MG63 (cell line): ENCODE measurements around the gene NKAIN2. TPM values are rescaled to one million over a fixed set of nuclear protein-coding genes. Genes with fewer than 3 reads are reported as not detected.

Experiments
- DNase-seq: peaks from one replicate; pipeline ENCODE4 v3.0.0-alpha.2; 2020
- H3K27me3 ChIP-seq: fragments of 250-450 bp; sonication (Bioruptor Pico); 2 replicates; pipeline ENCODE4 v1.5.1; 2020; ENCODE audit warnings: mild to moderate bottlenecking, moderate library complexity
- H3K36me3 ChIP-seq: fragments of 250-450 bp; sonication (Bioruptor Pico); 2 replicates; pipeline ENCODE4 v1.5.1; 2020; ENCODE audit warnings: mild to moderate bottlenecking, moderate library complexity
- H3K4me3 ChIP-seq: fragments of 250-450 bp; sonication (Bioruptor Pico); 2 replicates; pipeline ENCODE4 v1.5.1; 2020; ENCODE audit warnings: mild to moderate bottlenecking, moderate library complexity
- H3K9me3 ChIP-seq: fragments of 250-450 bp; sonication (Bioruptor Pico); 2 replicates; pipeline ENCODE4 v1.5.1; 2020; ENCODE audit warnings: mild to moderate bottlenecking, moderate library complexity
- total RNA-seq: library from RNA; depleted of rRNA; stranded (reverse); fragments of >200 nt; shearing (Covaris generic); gene quantifications from 2 replicates; pipeline ENCODE4 v1.2.3, GENCODE V29; 2014; ENCODE audit warnings: low replicate concordance; rRNA removed

NKAIN2 gene
- total RNA-seq: not detected in 2 replicates

- Histone ChIP-seq H3K9me3 (no peaks in the 10 kb centered on the region), H3K4me3 (peak within 1 kb of the TSS; percentile 30), H3K36me3 (no peaks in the 10 kb centered on the region), H3K27me3 (peaks cover 41% of the 10 kb centered on the region)
- DNase-seq: no peak
Measured at GRCh38 chr6:123803504-123804013, at the start of gene NKAIN2. TSS of gene NKAIN2 (plus strand) at chr6:123803865.

- no peak overlapping the region for H3K4me3 ChIP-seq
- no peaks in the 10 kb centered on the region for H3K9me3 ChIP-seq
- no peak for DNase-seq
- no peaks in the 10 kb centered on the region for H3K36me3 ChIP-seq
- no peaks in the 10 kb centered on the region for H3K27me3 ChIP-seq
Measured at GRCh38 chr6:123759472-123759871, 44.2 kb upstream of the NKAIN2 start.

- no peaks in the 10 kb centered on the region for H3K9me3 ChIP-seq
- H3K27me3 ChIP-seq: no peaks in the 10 kb centered on the region
- H3K4me3 ChIP-seq: no peak overlapping the region
- DNase-seq: no peak
- no peaks in the 10 kb centered on the region for H3K36me3 ChIP-seq
Measured at GRCh38 chr6:123763904-123764303, 39.8 kb upstream of the NKAIN2 start.

- Histone ChIP-seq H3K9me3 (no peaks in the 10 kb centered on the region), H3K27me3 (no peaks in the 10 kb centered on the region), H3K4me3 (no peak overlapping the region), H3K36me3 (no peaks in the 10 kb centered on the region)
- DNase-seq: no peak
Measured at GRCh38 chr6:123764722-123765121, 38.9 kb upstream of the NKAIN2 start.

GRCh38 chr6:123768921-123769320, 34.7 kb upstream of the NKAIN2 start:
- DNase-seq: no peak
- no peak overlapping the region for H3K4me3 ChIP-seq
- H3K9me3 ChIP-seq: no peaks in the 10 kb centered on the region
- H3K27me3 ChIP-seq: no peaks in the 10 kb centered on the region
- no peaks in the 10 kb centered on the region for H3K36me3 ChIP-seq

GRCh38 chr6:123769431-123769830, 34.2 kb upstream of the NKAIN2 start:
- Histone ChIP-seq H3K4me3 (no peak overlapping the region), H3K9me3 (no peaks in the 10 kb centered on the region), H3K36me3 (no peaks in the 10 kb centered on the region), H3K27me3 (no peaks in the 10 kb centered on the region)
- DNase-seq: no peak

GRCh38 chr6:123770247-123770949, 33.3 kb upstream of the NKAIN2 start:
- no peaks in the 10 kb centered on the region for H3K27me3 ChIP-seq
- DNase-seq: no peak
- no peaks in the 10 kb centered on the region for H3K9me3 ChIP-seq
- H3K4me3 ChIP-seq: no peak overlapping the region
- H3K36me3 ChIP-seq: no peaks in the 10 kb centered on the region

GRCh38 chr6:123771126-123771525, 32.5 kb upstream of the NKAIN2 start:
- H3K36me3 ChIP-seq: no peaks in the 10 kb centered on the region
- H3K27me3 ChIP-seq: no peaks in the 10 kb centered on the region
- no peaks in the 10 kb centered on the region for H3K9me3 ChIP-seq
- H3K4me3 ChIP-seq: no peak overlapping the region
- no peak for DNase-seq

- H3K27me3 ChIP-seq: no peaks in the 10 kb centered on the region
- H3K4me3 ChIP-seq: no peak overlapping the region
- H3K9me3 ChIP-seq: no peaks in the 10 kb centered on the region
- H3K36me3 ChIP-seq: no peaks in the 10 kb centered on the region
- DNase-seq: no peak
Measured at GRCh38 chr6:123777563-123777962, 26.1 kb upstream of the NKAIN2 start.

GRCh38 chr6:123780021-123780420, 23.6 kb upstream of the NKAIN2 start:
- no peaks in the 10 kb centered on the region for H3K36me3 ChIP-seq
- H3K27me3 ChIP-seq: no peaks in the 10 kb centered on the region
- H3K4me3 ChIP-seq: no peak overlapping the region
- DNase-seq: no peak
- no peaks in the 10 kb centered on the region for H3K9me3 ChIP-seq

GRCh38 chr6:123784330-123784729, 19.3 kb upstream of the NKAIN2 start:
- no peak for DNase-seq
- H3K36me3 ChIP-seq: no peaks in the 10 kb centered on the region
- H3K9me3 ChIP-seq: no peaks in the 10 kb centered on the region
- H3K4me3 ChIP-seq: no peak overlapping the region
- H3K27me3 ChIP-seq: no peaks in the 10 kb centered on the region

GRCh38 chr6:123785039-123785438, 18.6 kb upstream of the NKAIN2 start:
- Histone ChIP-seq H3K4me3 (no peak overlapping the region), H3K36me3 (no peaks in the 10 kb centered on the region)
- DNase-seq: no peak

GRCh38 chr6:123788319-123788718, 15.3 kb upstream of the NKAIN2 start:
- H3K36me3 ChIP-seq: no peaks in the 10 kb centered on the region
- no peak overlapping the region for H3K4me3 ChIP-seq
- DNase-seq: no peak
- H3K9me3 ChIP-seq: no peaks in the 10 kb centered on the region
- H3K27me3 ChIP-seq: peaks cover 2% of the 10 kb centered on the region; the same call in 1 of the 2 replicates

More at GRCh38 chr6:123785039-123785438, 18.6 kb upstream of the NKAIN2 start:
- no peaks in the 10 kb centered on the region for H3K27me3 ChIP-seq
- no peaks in the 10 kb centered on the region for H3K9me3 ChIP-seq

- no peak overlapping the region for H3K4me3 ChIP-seq
- no peaks in the 10 kb centered on the region for H3K36me3 ChIP-seq
- no peak for DNase-seq
- H3K27me3 ChIP-seq: peaks cover 2% of the 10 kb centered on the region; the same call in 1 of the 2 replicates
- no peaks in the 10 kb centered on the region for H3K9me3 ChIP-seq
Measured at GRCh38 chr6:123794190-123794589, 9.5 kb upstream of the NKAIN2 start.

GRCh38 chr6:123794799-123795198, 8.9 kb upstream of the NKAIN2 start:
- no peak for DNase-seq
- Histone ChIP-seq H3K9me3 (no peaks in the 10 kb centered on the region), H3K4me3 (no peak overlapping the region), H3K27me3 (peaks cover 2% of the 10 kb centered on the region; the same call in 1 of the 2 replicates), H3K36me3 (no peaks in the 10 kb centered on the region)

- no peaks in the 10 kb centered on the region for H3K36me3 ChIP-seq
- peaks cover 24% of the 10 kb centered on the region for H3K27me3 ChIP-seq
- H3K4me3 ChIP-seq: no peak overlapping the region
- H3K9me3 ChIP-seq: no peaks in the 10 kb centered on the region
- no peak for DNase-seq
Measured at GRCh38 chr6:123801067-123801466, 2.6 kb upstream of the NKAIN2 start.

- Histone ChIP-seq H3K36me3 (no peaks in the 10 kb centered on the region), H3K27me3 (peaks cover 33% of the 10 kb centered on the region), H3K9me3 (no peaks in the 10 kb centered on the region), H3K4me3 (no peak overlapping the region)
- no peak for DNase-seq
Measured at GRCh38 chr6:123802351-123802696, 1.3 kb upstream of the NKAIN2 start.
